Skin epidermis (tissue), 12 donors: Measurements from ENCODE around the gene GNA14.
A peak's percentile ranks its signal among the peaks of the same experiment; 100 is the strongest.
"Not testable (repeated sequence)": the region's sequence is repeated elsewhere in the genome, so short reads cannot be mapped to it uniquely, and the experiment has no call there.

Source experiments
- H3K27ac ChIP-seq, 21 experiments: fragments of 200-600 bp; sonication (generic) in 11 of 21; one replicate each; pipeline ENCODE4 v1.5.0; 2020; ENCODE audit warnings: mild to moderate bottlenecking in 3 of 21, inconsistent platforms in 2 of 21, moderate library complexity in 2 of 21
- H3K4me3 ChIP-seq, 7 experiments: fragments of 200-600 bp; sonication (generic) in 2 of 7; one replicate each; pipeline ENCODE4 v1.5.0; 2020; ENCODE audit warnings: inconsistent platforms in 2 of 7, mild to moderate bottlenecking in 2 of 7, moderate library complexity in 1 of 7

GNA14 gene

DNA sequence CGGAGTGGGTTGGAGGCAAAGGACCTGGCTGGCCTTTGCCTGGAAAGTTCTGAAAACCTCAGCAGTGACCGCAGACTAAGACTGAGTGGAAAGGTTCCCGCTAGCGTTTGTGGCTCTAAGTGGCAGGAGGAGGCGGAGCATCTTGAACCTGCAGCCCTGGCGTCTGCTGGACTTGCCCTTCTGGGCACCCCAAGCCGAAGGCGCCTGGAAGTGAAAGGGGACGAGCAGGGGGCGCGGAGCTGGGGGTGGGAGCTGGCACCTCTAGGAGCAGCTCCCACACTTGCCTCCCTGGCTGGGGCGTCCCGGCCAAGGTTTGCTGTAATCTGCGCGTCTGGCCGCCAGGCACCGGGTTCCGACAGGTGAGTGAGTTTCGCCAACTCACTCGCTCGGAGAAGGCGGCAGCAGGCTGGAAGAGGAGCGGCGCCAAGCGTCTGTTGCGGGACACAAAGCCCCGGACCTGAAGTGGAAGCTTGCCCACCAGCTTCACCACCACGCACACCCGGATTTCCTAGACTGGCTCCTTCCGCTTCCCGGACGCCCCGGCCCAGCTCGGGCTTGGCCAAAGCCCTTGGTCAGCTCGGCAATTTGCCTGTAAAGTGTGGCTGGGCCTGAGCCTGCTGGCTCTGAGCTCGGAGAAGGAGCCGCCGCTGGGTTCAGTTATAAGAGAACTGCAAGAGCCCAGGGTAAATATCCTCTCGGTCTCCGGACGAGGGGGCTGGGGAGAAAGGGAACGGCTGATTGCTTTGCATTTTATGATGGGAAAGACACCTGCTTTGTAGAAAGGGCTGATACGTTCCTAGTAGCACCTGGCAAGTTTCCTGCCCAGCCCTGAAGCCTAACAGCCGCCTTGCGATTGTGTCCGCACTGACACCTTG lies at the start of gene GNA14:
Gene GNA14, minus strand, starts transcription at position 89 of the 875 bp plus-strand sequence. CDS start 529 bp downstream, outside the sequence.
- Histone ChIP-seq H3K27ac (peak within 1 kb of the TSS in 5 of 21 experiments; percentile 1 to 54 (median 26)), H3K4me3 (peak within 1 kb of the TSS; percentile 15 to 52 (median 36))

DNA sequence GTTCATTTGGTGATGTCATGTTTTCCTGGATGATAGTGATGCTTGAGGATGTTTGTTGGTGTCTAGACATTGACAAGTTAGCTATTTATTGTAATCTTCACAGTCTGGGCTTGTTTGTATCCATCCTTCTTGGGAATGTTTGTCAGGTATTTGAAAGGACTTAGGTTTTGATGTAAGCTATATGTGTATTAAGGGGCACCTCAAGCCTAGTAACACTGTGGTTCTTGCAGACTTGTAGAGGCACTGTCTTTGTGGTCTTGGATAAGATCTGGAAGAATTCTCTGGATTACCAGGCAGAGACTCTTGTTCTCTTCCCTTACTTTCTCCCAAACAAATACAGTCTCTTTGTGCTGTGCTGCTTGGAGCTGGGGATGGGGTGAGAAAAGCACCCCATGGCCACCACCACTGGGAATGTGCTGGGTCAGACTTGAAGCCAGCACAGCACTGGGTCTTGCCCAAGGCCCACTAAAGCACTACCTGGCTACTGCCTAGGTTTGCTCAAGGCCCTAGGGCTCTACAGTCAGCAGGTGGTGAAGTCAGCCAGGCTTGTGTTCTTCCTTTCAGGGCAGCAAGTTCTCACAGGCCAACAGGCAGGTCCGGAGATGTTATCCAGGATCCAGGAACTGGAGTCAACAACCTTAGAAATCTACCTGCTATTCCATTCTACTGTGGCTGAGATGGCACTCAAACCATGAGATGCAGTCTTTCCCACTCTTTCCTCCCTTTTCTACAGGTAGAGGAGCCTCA lies 49.3 kb upstream of the GNA14 start:
- no peak overlapping the region for H3K4me3 ChIP-seq
- no peak overlapping the region for H3K27ac ChIP-seq

DNA sequence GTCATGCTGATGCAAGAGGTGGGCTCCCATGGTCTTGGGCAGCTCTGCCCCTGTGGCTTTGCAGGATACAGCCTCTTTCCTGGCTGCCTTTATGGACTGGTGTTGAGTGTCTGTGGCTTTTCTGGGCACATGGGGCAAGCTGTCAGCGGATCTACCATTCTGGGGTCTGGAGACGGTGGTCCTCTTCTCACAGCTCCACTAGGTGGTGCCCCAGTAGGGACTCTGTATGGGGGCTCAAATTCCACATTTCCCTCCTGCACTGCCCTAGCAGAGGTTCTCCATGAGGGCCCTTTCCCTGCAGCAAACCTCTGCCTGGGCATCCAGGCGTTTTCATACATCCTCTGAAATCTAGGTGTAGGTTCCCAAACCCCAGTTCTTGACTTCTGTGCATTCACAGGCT lies 42.6 kb upstream of the GNA14 start:
- not testable (repeated sequence) for H3K27ac ChIP-seq, H3K4me3 ChIP-seq

DNA sequence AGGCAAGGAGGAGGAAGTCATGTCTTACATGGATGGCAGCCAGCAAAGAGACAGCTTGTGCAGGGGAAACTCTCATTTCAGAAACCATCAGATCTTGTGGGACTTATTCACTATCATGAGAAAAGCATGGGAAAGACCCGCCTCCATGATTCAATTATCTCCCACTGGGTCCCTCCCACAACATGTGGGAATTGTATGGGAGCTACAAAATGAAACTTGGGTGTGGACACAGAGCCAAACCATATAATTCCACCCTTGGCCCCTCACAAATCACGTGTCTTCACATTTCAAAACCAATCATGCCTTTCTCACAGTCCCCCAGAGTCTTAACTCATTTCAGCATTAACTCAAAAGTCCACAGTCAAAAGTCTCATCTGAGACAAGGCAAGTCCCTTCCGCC lies 42.0 kb upstream of the GNA14 start:
- H3K27ac ChIP-seq, H3K4me3 ChIP-seq: not testable (repeated sequence)

DNA sequence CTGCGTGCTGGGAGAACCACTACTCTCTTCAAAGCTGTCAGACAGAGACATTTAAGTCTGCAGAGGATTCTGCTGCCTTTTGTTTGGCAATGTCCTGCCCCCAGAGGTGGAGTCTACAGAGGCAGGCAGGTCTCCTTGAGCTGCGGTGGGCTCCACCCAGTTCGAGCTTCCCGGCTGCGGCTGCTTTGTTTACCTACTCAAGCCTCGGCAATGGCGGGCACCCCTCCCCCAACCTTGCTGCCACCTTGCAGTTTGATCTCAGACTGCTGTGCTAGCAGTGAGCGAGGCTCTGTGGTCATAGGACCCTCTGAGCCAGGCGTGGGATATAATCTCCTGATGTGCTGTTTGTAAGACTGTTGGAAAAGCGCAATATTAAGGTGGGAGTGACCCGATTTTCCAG lies 39.6 kb upstream of the GNA14 start:
- H3K4me3 ChIP-seq, H3K27ac ChIP-seq: not testable (repeated sequence)

DNA sequence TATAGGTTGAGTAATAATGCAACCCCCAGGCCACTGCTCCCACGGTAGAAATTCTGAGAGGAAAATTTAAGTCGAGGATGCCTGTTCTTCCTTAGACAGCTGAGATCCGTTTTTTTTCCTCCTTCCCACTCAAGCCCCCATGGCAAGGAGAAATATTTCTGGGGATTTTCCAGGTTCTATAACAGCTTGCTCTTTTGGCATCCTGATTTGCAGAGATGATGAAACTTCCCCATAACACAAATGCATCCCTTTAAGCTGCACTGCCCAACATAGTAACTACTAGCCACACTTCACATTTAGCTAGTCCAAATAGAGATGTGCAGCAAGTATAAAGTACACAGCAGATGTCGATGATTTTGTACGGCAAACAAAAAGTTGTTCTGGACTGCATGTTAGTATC lies 32.5 kb upstream of the GNA14 start:
- H3K4me3 ChIP-seq: no peak overlapping the region

DNA sequence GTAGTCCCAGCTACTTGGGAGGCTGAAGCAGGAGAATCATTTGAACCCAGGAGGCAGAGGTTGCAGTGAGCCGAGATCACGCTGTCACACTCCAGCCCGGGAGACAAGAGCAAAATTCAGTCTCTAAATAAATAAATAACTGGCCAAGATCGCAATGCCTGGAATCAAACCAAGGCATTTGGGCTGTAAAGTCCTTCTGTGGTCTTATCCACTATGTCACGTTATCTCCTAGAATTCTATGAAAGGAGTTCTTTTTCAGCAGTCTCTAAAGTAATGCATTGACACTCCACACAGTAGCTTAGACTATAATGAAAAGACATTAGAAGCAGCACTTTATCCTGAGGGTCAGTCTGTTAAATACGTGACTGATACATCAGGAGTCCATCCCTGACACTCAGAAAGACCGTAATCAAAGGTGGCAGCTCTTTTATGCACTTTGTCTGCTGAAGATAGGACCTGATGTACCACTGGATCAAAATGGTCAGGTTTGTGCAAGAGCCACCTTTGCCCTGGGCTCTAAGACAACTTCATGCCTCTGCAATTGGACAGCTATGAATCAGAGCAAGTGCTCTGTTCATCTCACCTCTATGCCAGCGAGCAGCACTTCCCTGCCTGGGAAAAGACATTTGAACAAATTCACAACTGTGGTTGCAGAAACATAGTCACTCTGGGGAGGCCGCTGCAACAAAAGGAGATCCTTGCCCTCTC lies 31.7 kb upstream of the GNA14 start:
- Histone ChIP-seq H3K4me3 (no peak overlapping the region), H3K27ac (no peak overlapping the region)

More for the DNA sequence above, 32.5 kb upstream of the GNA14 start:
- no peak overlapping the region for H3K27ac ChIP-seq

DNA sequence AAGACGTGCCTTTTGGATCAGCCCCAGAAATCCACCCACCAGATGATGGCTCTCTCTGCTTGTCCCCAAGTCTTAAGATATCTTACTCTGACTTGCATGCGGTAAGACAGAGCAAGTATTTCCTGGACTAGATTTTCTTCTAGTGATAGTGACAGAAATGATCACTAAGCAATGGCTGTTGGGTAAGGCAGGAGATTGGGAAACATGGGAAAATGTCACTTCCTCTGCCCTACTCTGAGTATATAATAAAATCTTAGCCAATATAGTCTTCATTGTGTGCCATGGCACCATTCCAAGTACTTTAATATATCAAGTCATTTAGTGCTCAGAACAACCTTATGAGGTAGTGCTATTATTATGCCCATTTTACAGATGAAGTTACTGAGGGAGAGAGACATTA lies 31.0 kb upstream of the GNA14 start:
- no peak overlapping the region for H3K27ac ChIP-seq
- no peak overlapping the region for H3K4me3 ChIP-seq

DNA sequence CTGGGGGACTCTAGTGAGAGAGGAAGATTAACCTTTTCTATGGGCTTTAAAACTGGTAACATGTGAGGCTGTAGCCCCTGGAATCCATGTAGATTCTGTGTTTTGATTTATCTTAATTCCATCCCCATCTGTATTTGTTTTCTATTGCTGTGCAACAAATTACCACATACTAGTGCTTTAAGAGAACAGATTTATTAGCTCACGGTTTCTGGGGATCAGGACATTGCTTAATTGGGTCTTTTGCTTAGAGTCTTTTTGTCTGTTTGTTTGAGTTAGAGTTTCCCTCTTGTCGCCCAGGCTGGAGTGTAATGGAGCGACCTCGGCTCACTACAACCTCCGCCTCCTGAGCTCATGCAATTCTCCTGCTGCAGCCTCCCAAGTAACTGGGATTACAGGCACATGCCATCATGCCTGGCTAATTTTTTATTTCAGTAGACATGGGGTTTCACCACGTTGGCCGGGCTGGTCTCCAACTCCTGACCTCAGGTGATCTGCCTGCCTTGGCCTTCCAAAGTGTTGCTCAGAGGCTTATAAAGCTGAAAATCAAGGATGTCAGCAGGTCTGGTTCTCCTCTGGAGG lies 29.9 kb upstream of the GNA14 start:
- no peak overlapping the region for H3K4me3 ChIP-seq
- H3K27ac ChIP-seq: no peak overlapping the region

DNA sequence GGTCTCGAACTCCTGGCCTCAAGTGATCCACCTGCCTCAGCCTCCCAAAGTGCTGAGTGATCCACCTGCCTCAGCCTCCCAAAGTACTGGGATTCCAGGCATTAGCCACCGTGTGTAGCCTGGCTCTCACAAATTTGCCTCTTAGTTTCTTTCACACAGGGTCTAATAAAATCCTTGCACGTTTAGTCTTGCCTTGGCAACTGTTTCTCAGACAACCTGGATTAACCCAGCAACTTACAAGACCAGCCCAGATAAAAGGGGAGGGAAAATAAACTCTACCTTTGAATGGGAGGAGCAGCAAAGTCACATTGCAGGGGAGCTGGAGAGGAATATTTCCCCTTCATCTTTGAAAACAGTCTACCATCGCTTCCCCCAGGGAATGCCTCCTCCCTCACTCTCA lies 29.3 kb upstream of the GNA14 start:
- Histone ChIP-seq H3K27ac (no peak overlapping the region), H3K4me3 (no peak overlapping the region)

DNA sequence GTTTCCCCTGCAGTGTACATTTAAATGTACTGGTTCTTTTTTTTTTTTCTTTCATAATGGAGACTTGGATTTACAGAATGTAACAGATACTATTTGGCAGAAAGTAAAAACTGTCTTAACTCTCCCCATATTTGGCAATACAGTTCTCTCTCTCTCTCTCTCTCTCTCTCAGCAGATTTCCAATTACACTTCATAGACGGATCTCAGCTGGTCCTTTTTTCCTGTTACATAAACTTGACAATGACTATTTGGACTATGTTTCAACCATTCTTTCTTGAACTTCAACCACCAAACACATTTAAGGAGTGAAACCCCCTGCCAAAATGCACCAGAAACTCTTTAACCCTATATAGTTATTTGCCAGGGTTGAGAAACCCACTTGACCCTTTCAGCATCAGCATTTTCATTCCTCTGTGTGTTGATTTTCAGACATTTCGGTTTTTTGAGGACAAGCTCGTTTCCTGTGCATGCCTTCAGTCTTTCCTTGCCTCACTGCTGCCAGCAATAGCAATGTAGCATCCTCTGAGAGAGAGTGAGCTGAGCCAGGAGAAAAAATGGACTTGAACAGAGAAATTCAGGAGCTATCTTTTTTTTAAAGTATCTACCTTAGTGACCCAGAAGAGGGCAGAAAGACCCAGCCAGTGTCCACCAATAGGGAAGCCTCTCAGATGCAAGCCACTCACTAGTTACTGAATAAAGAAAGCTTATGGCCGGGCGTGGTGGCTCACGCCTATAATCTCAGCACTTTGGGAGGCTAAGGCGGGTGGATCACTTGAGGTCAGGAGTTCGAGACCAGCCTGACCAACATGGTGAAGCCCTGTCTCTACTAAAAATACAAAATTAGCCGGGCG lies 26.0 kb upstream of the GNA14 start:
- no peak overlapping the region for H3K27ac ChIP-seq

DNA sequence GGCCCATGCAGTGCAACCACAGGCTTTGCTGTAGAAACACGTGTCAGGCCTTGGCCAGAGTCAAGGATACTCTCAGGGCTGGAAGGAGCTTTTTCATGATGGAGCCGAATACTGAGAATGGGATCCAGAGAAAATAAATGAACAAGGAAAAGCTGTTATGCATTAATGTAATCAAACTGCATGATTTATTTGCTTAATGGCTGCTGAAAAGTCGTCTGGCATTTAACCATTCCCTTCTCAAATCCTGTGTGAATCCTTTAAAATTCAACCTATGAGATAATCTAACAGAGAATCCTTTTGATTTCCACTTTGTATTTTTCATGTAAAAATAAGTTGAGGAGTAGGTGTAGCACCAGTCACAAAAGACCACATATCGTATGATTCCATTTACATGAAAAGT lies 24.1 kb upstream of the GNA14 start:
- H3K4me3 ChIP-seq: no peak overlapping the region
- no peak overlapping the region for H3K27ac ChIP-seq

More for the DNA sequence above, 26.0 kb upstream of the GNA14 start:
- H3K4me3 ChIP-seq: no peak overlapping the region

DNA sequence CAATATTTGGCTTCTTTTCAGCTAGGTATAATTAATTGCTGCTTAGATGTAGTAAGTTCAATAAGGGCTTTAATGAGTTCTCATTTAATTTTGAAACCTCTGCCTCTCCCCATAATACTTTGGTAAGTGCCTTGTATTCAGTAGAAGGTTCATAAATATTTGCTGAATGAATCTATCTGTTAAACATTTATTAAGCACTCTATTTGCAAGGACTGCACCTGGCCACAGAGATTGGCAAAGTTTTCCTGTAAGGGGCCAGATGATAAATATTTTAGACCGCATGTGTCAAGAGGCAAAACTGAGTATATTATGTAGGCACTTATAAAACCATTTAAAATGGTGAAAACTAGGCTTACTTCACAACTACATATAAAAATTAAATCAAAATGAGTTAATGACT lies 19.0 kb upstream of the GNA14 start:
- H3K4me3 ChIP-seq: no peak overlapping the region
- no peak overlapping the region for H3K27ac ChIP-seq

DNA sequence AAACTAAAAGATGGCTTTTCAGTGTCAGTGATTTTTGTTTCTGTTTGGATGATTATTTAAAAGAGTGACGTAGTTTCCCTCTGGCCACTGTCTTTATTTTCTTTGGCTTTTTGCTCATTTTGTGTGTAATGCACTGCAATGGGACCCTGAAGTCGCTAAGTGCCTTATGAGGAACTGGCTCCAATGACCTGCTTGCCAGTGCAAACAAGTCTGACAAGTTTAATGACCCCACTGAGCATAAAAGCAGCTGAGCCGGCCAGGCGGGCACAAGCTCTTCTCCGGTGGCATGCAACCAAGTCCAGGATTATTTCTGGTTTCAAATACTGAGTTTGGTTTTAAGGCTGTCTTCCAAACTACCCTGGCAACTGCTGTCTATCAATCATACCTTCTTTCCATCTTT lies 15.6 kb upstream of the GNA14 start:
- Histone ChIP-seq H3K4me3 (no peak overlapping the region), H3K27ac (no peak overlapping the region)

DNA sequence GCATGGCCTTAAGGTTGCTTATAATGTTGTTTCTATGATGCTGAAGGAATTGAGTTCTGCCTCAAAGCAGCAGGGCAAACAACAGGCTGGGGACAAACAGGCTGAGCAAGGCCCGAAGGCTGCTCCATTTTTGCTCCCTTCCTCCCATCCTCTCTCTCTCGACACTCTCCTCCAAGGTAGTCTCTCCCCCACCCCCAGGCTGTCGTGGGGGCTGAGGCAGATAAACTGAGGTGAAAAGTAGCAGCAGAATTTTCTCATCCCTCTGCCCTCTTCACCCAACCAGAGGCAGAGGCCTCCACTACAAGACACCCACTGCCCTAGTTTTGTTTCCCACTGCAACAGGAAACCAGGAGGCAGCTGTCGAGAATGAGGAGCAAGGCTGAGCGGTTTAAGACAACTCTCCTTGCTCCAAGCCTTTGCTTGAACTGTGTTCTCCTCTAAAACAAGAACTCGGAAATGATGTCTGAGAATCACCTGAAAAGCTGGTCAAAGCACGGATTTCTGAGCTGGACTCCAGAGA lies 13.5 kb upstream of the GNA14 start:
- Histone ChIP-seq H3K4me3 (no peak overlapping the region), H3K27ac (no peak overlapping the region)

DNA sequence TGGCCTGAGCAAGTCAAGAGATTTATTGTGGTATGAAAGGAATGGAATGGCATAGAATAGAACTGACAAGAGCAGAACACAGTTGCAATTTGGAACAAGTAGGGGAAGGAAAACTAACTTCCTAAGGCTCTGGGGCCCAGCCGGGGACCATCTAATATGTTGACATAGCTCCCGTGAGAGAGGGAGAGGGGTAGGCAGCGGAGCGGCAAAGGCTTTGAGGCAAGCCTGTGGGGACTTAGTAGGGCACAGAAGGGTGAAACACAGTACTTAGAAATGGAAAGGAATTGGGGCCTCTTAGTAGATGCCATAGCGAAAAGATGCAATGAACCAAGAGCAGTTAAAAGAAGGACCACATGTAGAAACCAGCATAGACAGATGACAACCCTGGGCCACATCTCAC lies 11.8 kb upstream of the GNA14 start:
- H3K27ac ChIP-seq: no peak overlapping the region
- no peak overlapping the region for H3K4me3 ChIP-seq

DNA sequence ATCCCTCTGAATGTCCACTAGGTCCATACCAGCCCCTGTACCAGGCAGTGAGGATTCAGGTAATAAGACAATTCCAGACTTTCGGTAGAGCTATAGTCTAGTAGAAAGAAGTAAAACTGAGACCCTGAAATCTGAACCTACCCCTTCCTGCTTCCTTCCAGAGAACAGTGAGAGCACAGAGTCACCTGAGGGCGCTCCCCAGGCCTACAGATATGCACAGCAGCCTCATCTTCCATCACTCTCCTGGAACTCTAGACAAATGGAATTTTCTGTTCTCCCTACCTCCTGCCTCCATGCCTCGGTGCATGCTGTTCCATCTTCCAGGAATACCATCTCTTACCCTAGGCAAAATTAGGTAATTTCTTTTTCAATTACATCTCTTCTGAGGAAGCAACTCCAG lies 3.1 kb upstream of the GNA14 start:
- H3K27ac ChIP-seq: no peak overlapping the region
- H3K4me3 ChIP-seq: no peak overlapping the region

DNA sequence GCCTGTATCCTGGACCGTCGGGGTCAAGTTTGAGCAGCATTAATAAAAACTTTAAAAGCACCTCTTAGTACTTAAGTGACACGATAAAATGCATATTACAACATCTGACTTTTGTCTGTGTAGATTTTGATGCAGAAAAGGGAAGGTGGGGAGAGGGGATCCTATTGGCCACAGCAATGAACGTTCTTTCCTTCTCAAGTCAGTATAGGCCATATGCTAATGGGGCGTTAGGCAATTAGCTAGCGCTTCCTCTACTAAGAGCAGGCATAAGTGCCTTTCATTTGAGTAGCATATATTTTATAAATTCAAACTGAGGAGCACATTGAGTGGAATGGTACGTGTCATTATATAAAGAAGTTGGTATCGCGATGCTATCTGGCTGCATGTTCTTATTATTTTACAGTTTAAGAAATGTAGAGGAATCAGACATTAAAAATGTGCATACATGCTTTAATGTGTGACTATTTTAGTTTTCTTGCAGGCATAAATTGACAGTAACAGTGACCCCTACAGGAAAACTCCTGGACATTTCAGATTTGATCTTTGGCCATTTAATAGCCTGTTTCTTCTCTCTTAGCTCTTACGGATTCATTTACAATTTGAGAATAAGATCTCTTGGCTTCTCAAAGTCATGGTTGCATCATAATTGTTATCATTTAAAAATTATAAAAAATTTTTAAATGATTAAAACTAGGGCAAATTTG lies 1.1 kb upstream of the GNA14 start:
- Histone ChIP-seq H3K4me3 (peak overlapping the region in 4 of 7 experiments; percentile 28 to 52 (median 37)), H3K27ac (peak overlapping the region in 1 of 21 experiments; percentile 54)
